Islet precursor cell (in vitro differentiated cells): ENCODE results near the gene GPR137B.
"Not testable (repeated sequence)": the region's sequence is repeated elsewhere in the genome, so short reads cannot be mapped to it uniquely, and the experiment has no call there.

Experiments
- DNase-seq: peaks from one replicate; pipeline ENCODE4 v3.0.0-alpha.2; 2018

The GPR137B gene

DNA sequence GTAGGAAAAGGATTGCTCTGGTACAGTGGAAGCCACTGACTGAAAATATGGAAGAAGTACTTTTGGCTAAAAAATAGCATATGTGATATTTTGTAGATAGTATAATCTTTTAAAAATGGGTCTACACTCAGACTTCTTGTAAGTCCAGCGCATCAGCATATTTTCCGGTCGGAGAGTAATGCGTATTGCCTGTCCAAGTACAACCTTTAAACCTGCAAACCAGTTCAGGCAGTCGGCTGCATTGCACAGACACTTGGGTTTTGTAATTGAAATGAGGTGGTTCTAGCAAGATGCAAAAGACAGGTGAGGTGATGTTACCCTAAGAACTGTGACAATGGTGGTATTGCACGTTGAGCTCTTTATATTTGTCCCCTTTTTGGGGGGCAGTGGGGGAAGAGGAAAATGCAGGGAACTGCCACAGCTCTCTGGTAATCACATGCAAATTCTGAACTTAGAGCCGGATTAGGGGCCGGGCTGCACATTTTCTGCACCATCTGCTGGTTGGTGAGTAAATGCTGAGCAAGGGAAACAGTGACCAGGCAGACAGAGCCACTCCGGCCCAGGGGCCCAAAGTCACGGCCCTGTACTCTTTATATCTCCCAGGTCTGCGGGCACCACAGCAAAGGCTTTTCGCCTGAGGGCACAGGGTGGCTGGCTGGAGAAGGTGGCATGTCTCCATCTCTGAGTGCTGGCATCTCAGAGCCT is 2.3 kb downstream of the GPR137B start:
- DNase-seq = no peak

GRCh38 chr1:236147068-236147467 is 4.7 kb downstream of the GPR137B start:
- DNase-seq = no peak

DNA sequence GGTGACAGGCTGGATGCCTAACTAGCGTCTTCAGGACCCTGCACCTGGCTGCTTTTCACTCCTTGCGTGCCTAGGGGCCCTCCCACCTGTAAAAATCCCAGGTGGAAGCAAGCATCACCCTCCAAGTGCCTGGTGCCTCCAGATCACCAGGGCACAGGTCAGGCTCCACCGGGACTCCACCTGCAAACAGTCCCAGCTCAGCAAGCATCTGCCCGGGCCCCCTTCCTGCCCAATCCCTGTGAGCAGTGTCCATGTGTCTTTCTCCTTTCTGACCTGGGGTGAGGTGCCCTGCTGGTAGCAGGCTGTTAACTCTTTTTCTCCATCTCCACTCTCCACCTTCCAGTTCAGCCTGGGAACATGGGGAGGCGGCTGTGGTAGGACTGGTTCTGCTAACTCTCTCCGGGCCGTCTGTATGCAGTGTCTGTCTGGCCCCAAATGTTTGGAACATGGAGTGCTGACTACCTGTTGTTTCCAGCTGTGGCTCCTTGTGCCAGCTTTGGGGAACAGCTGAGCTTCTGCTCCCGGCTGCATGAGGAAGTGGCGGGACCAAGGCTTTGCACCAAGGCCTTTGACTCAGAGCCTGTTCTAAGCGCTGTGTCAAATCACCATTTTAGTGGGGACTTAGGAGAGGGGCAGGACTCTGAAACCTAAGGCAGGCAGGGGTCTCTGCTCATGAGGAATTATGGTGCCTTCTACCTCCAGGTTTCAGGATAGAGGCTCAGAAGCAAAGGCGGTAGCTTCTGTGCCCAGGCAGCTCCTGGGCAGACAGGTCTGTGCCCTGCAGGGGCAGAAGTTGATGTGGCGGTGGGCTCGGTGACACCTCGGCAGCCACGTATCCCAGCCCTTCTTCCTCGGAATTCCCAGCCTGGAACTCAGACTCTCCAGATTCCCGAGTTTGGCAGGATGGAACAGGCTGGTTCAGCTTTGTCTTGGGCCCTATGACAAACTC is 5.5 kb downstream of the GPR137B start:
- DNase-seq = peak; percentile 60

- DNase-seq = no peak
Measured at GRCh38 chr1:236148470-236148845, 6.1 kb downstream of the GPR137B start.

DNA sequence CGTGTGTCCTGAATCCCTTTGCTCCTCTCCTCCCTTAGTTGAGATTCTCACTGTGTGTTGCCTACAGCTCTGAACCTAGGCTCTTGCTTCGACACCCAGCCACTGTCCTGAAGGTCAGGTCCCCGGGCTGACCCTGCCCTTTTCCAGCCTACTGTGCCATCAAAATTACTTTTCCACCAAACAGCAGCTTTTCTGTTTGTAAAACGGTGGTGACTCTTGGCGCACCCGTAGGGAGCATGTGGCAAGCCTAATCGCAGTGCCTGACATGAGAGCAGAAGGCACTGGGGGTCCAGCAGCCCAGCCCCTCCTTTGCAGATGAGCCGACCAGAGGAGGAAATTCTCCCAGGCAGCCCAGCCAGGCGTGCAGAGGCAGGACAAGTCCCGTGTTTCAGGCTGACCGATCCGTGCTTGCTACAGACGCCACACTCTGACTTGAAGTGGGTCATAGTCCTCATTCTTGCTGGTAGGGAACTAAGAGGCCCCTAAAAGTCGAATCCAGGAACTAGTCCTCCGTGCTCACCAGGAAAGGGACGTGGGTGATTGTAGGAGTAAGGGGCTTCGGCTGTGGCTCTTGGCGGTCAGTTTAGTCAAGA is 6.8 kb downstream of the GPR137B start:
- no peak for DNase-seq

- DNase-seq = no peak
Measured at GRCh38 chr1:236149696-236150228, 7.4 kb downstream of the GPR137B start.

DNA sequence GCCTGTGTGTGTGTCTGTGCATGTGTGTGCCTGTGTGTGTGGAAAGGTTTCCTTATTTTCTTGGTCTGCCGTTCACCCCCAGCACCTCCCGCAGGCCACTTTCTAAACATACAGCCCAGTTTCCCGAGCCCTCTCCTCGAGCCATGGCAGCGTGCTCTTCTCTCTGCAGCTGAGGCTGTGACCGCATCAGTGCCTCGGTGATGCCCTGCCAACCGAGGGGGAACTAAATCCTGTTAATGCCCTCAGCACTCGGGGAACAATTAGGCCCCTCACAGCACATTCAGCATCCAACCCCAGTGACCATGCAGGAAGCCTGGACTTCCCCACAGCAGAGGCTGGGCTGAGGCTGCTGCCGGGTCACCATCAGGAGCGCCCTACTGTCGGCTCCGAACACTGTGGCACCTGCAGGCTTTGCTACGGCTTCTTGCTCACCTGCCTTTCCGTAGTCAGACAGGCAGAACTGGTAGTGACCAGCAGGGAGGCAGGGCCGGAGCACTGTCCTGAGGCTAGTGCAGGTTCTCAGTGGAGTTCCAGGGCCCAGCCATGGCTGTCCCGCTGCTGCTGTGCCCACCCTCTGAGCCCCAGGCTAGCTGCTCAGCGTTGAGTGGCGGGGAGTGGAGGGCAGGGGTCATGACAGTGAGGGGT is 8.1 kb downstream of the GPR137B start:
- peak; percentile 65 for DNase-seq

DNA sequence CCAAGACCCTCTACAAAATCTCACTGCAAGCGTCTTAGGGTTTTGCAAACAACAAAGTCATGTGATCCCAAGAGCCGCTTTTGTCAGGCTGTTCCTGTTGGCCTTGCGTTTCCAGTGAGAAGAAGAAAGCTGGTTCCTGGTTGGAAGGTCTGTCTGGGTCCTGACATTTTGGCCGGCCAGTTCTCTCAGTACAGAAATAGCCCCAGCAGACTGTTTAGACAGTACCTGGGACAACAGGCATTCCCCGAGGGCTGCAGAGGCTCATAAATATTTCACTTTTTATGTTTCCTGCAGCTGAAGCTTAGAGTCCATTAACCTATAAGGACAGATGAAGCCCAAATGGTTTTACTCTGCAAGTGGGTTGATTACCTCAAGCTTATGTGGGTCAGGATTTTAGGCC is 8.6 kb downstream of the GPR137B start:
- DNase-seq = no peak

DNA sequence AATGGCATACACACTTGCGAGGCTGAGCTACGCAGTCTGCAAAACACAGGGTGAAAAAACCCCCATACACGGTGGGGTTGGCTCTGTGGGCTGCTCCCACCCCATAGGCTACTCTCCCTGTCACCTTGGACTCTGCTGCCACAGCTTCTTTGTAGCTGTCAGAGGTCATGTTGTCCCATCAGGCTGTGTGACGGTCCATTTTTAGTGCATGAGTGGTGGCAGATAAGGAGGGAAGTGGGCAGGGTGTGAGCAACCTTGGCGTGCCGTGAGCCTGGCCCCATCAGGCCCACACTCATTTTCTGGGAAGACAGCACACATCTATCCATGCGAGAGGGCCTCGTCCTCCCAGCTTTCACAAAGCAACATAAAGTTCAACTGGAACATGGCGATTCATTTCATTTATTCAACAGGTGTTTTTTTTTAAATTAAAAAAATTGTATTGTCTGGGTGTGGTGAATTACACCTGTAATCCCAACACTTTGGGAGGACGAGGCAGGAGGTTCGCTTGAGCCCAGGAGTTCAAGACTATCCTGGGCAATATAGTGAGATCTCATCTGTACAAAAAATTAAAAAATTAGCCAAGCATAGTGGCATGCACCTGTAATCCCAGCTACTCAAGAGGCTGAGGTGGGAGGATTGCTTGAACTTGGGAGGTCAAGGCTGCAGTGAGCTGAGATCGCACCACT is 9.5 kb downstream of the GPR137B start:
- DNase-seq = no peak

DNA sequence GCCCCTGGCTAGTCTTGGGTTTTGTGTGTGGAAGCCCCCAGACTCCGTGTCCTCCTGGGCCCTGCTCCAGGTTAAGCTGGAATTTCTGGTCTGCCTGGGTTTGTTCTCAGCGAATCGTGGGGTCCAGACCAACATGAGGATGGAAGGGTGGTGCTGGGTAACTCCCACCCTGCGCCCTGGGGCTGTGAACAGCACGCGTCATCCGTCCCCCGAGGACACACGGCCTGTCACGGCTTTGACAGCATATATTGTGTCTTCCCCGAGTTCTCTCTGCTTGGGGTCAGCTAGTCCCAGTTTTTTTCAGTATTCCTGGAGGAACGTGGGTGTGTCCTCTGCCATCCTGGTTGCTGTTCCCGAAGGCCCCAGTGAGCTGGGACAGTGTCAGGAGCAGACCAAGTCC is 11.8 kb downstream of the GPR137B start:
- no peak for DNase-seq

DNA sequence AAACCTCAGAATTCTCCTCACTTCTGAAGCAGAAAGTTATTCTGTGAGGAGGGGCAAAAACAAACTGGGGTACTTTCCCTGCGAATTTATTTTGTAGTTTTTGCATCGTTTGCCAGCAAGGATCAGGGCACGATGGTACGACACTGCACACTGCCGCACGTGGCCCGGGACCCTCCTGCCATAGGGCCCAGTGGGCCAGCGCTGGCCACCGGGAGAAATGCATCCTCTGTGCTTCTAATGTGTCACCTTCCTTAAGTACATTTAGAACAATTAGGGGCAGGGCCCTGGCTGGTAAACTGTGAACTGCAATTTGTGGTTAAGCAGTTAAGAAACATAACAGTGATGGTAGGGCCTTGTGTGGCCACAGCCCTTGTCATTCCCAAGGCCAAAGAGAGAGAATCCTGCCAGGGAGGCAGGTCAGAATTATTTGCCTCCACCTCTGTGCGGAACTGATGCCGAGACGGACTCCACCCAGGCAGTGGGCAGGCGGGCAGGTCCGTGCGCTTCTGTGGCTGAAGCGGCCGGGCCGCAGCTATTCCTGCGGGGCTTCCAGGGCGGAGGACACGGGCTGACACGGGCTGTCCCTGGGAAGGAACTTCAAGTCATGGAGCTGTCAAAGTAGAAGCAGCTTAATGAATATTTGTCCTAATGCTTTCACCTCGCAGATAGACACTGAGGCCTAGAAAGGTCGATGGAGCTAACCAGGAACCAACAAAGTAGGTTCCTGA is 12.5 kb downstream of the GPR137B start:
- no peak for DNase-seq

DNA sequence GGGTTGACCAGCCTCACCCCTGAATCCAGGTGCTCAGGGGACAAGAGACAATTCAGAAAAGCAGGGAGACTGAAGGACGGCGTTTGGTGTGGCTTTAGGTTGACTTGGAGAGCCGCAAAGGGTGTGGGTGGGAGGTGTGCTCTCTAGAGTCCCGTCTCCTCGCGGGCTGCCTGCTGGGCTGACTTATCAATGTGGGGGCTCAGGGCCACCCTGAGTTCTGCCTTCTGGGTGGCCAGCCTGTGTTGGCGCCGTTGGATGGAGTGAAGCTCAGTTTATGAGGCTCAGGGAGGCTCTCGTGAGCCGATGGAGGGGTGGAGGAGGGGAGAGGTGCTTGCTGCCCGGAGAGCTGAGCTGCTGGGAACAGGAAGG is 13.0 kb downstream of the GPR137B start:
- no peak for DNase-seq

- DNase-seq = no peak
Measured at GRCh38 chr1:236155841-236156503, 13.6 kb downstream of the GPR137B start.

- DNase-seq = no peak
Measured at GRCh38 chr1:236156512-236157208, 14.3 kb downstream of the GPR137B start.

DNA sequence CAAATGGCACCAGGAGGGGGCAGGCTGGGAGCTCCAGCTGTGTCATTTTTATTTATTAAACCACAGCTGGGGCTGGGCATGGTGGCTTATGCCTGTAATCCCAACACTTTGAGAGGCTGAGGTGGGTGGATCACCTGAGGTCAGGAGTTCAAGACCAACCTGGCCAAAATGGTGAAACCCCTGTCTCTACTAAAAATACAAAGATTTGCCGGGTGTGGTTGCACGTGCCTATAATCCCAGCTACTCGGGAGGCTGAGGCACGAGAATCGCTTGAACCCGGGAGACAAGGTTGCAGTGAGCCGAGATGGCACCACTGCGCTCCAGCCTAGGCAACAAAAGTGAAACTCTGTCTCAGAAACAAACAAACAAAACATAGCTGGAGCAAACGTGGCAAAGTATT is 15.7 kb downstream of the GPR137B start:
- DNase-seq = not testable (repeated sequence)

DNA sequence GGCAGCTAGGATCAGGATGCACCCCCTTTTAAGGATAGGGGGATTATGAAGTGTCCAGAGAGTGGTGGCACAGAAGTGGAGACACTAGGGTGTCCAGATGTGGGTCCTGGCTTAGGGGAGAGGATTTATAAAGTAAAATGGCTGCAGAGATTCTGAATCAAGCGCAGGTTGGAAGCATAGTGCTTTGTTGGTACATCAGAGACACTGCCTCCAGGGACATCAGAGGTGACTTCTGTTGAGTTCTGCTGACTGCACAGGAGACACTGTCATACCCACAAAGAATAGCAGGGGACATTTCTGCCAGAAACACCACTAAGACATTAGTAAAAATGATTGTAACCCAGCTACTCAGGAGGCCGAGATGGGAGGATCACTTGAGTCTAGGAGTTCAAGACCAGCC is 16.4 kb downstream of the GPR137B start:
- DNase-seq = no peak

GRCh38 chr1:236159704-236160539 is 17.6 kb downstream of the GPR137B start:
- no peak for DNase-seq

- no peak for DNase-seq
Measured at GRCh38 chr1:236160540-236161127, 18.3 kb downstream of the GPR137B start.

DNA sequence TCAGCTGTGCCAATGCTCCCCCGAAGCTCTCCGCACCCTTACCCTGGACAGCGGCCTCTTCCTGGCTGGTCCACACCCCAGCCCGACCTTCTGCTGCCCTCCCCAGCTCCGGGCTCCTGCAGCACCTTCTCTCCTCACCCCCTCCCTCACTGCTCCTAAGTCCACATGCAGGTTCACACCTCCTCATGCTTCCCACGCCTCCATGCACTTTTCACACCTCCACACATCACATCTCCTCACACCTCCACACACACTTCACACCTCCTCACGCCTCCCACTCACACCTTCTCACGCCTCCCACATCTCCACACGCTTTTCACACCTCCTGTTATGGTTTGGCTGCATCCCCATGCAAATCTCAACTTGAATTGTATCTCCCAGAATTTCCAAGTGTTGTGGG is 18.9 kb downstream of the GPR137B start:
- DNase-seq = no peak
